HUES6 (cell line): ENCODE data around the gene OR51L1.

Experiments
- H3K27ac ChIP-seq: 2 replicates; pipeline ENCODE4 v1.7.0; 2013; ENCODE audit warnings: low read depth, mild to moderate bottlenecking, low read length, inconsistent platforms
- H3K27me3 ChIP-seq: 2 replicates; pipeline ENCODE4 v1.6.1; 2013; ENCODE audit warnings: low read length; ENCODE audit not compliant: control insufficient read depth, insufficient read depth
- H3K36me3 ChIP-seq: 2 replicates; pipeline ENCODE4 v1.6.1; 2013; ENCODE audit warnings: low read length; ENCODE audit not compliant: control insufficient read depth, insufficient read depth
- H3K4me1 ChIP-seq: 2 replicates; pipeline ENCODE4 v1.6.1; 2013; ENCODE audit warnings: low read length; ENCODE audit not compliant: control insufficient read depth, insufficient read depth
- H3K4me3 ChIP-seq: 2 replicates; pipeline ENCODE4 v1.5.1; 2013; ENCODE audit warnings: low read depth, low read length
- H3K9ac ChIP-seq: one replicate; pipeline ENCODE4 v1.6.1; 2013; ENCODE audit warnings: mild to moderate bottlenecking, low read length
- H3K9me3 ChIP-seq: 2 replicates; pipeline ENCODE4 v1.6.1; 2013; ENCODE audit warnings: low read depth, low read length; ENCODE audit not compliant: control insufficient read depth, insufficient read depth

Gene OR51L1

DNA sequence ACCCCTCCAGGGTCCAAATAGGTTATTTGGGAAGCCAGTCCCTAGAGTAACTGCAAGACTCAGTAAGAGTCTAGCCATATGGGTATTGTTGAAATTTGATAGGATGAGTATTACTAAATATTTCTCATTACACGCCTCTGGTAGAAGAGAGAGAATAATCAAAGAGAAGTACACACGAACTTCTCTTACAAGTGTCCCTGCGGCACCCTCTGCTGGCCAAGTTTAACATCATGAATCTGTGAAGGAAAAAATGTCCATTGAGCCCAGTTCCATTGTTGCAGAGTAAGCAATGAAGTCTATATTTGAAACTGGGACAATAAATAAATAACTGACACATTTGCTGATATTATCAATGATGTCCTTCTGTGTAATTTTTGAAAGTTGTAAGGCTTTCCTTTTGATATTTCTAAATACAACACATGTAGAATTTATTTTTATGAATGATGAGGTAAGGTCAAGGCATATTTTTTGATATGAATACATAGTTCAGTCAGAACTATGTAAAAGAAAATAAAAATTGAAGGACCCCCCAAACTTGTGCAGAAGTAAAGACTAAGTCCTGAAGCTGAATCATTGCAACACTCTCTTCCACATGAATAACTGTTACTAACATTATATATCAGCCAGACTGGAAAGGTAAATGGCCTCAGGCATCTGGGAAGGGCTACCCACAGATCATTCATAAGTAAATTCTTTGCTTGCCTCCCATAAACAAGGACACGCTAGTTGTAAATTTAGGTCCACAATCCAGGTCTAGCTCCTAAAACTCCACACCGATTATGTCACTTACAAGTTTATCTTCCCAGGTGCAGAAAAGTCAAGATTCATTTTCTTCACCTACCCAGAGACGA lies 10.0 kb downstream of the OR51L1 start:
- H3K9me3 ChIP-seq = no peaks in the 10 kb centered on the region
- H3K36me3 ChIP-seq = no peaks in the 10 kb centered on the region
- H3K9ac ChIP-seq = no peak overlapping the region
- no peak overlapping the region for H3K4me3 ChIP-seq
- H3K27me3 ChIP-seq = no peaks in the 10 kb centered on the region
- H3K27ac ChIP-seq = no peak overlapping the region
- H3K4me1 ChIP-seq = no peaks in the 10 kb centered on the region

DNA sequence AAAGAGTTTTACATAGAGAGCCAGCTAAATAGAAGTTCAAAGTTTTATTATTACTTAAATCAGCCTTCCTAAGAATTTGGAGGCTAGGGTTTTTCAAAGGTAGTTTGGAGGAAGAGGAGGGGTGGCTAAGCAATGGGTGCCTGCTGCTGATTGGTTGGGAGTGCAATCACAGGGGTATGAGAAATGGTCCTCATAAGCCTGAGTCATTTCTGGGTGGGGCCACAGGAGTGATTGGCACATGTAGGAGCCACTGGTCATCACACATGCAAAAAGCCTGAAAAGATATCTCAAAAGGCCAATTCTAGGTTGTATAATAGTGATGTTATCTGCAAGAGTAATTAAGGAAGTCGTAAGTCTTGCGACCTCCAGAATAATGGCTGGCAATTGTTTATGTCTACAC lies 12.9 kb downstream of the OR51L1 start:
- Histone ChIP-seq H3K27me3 (no peaks in the 10 kb centered on the region), H3K4me3 (no peak overlapping the region), H3K36me3 (no peaks in the 10 kb centered on the region), H3K9me3 (no peaks in the 10 kb centered on the region), H3K4me1 (no peaks in the 10 kb centered on the region), H3K9ac (no peak overlapping the region), H3K27ac (no peak overlapping the region)

GRCh38 chr11:5011254-5011653 lies 16.6 kb downstream of the OR51L1 start:
- no peaks in the 10 kb centered on the region for H3K4me1 ChIP-seq
- H3K9ac ChIP-seq = no peak overlapping the region
- H3K36me3 ChIP-seq = no peaks in the 10 kb centered on the region
- no peaks in the 10 kb centered on the region for H3K27me3 ChIP-seq
- no peaks in the 10 kb centered on the region for H3K9me3 ChIP-seq
- no peak overlapping the region for H3K4me3 ChIP-seq
- no peak overlapping the region for H3K27ac ChIP-seq

- Histone ChIP-seq H3K9me3 (no peaks in the 10 kb centered on the region), H3K36me3 (no peaks in the 10 kb centered on the region)
These were observed 18.4 kb downstream of the OR51L1 start for GRCh38 chr11:5013012-5013411.

GRCh38 chr11:5021996-5022395 lies 27.3 kb downstream of the OR51L1 start:
- Histone ChIP-seq H3K4me3 (no peak overlapping the region), H3K4me1 (no peaks in the 10 kb centered on the region), H3K36me3 (no peaks in the 10 kb centered on the region)

More at GRCh38 chr11:5013012-5013411, 18.4 kb downstream of the OR51L1 start:
- Histone ChIP-seq H3K27me3 (no peaks in the 10 kb centered on the region), H3K27ac (no peak overlapping the region), H3K4me3 (no peak overlapping the region), H3K9ac (no peak overlapping the region), H3K4me1 (no peaks in the 10 kb centered on the region)

GRCh38 chr11:5036669-5037068 lies 42.0 kb downstream of the OR51L1 start:
- Histone ChIP-seq H3K27ac (no peak overlapping the region), H3K27me3 (no peaks in the 10 kb centered on the region), H3K9ac (no peak overlapping the region), H3K9me3 (no peaks in the 10 kb centered on the region), H3K4me3 (no peak overlapping the region), H3K4me1 (no peaks in the 10 kb centered on the region), H3K36me3 (no peaks in the 10 kb centered on the region)

More at GRCh38 chr11:5021996-5022395, 27.3 kb downstream of the OR51L1 start:
- no peaks in the 10 kb centered on the region for H3K9me3 ChIP-seq
- no peak overlapping the region for H3K27ac ChIP-seq
- no peak overlapping the region for H3K9ac ChIP-seq
- H3K27me3 ChIP-seq = no peaks in the 10 kb centered on the region

DNA sequence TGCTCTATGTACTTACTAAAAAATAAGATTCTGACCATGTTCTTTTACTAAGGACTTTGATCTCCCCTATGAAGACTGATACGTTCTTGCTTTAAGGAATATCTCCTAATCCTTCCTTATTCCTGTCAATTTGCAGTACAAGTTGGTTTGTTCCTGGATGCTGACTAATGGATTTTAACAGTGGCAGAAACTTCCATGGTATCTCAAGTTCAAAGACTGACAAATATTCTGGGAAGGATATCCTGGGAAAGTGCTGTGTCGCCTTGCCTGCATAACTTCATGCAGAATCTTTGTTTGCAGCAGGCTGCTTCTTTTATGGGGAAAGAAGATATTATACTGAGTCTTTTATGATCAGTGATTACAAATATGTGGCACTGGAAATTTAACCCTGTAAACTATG lies 43.3 kb downstream of the OR51L1 start:
- no peaks in the 10 kb centered on the region for H3K9me3 ChIP-seq
- H3K9ac ChIP-seq = no peak overlapping the region
- no peak overlapping the region for H3K27ac ChIP-seq
- no peaks in the 10 kb centered on the region for H3K4me1 ChIP-seq
- H3K4me3 ChIP-seq = no peak overlapping the region
- no peaks in the 10 kb centered on the region for H3K27me3 ChIP-seq
- no peaks in the 10 kb centered on the region for H3K36me3 ChIP-seq

DNA sequence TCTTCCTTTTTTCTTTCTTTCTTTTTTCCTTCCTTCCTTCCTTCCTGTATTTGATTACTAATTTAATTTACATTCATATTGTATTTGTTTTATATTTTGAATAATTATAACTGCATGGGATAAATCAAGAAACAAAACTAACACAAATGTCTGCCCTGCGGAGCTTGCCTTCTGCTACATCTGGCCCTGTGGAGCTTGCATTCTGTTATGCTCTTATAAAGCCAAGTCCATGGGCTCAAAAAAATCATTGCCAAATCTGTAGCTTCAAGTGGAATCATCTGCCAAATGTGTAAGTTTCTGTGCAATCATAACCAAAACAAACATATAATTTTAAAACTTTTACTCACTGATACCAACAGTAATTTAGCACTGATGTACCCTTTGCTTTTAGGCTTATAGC lies 43.7 kb downstream of the OR51L1 start:
- Histone ChIP-seq H3K27me3 (no peaks in the 10 kb centered on the region), H3K27ac (no peak overlapping the region), H3K4me3 (no peak overlapping the region), H3K9me3 (no peaks in the 10 kb centered on the region), H3K4me1 (no peaks in the 10 kb centered on the region), H3K36me3 (no peaks in the 10 kb centered on the region), H3K9ac (no peak overlapping the region)

GRCh38 chr11:5040876-5041275 lies 46.2 kb downstream of the OR51L1 start:
- Histone ChIP-seq H3K4me3 (no peak overlapping the region), H3K9me3 (no peaks in the 10 kb centered on the region), H3K27me3 (no peaks in the 10 kb centered on the region), H3K36me3 (no peaks in the 10 kb centered on the region), H3K9ac (no peak overlapping the region), H3K4me1 (no peaks in the 10 kb centered on the region), H3K27ac (no peak overlapping the region)

DNA sequence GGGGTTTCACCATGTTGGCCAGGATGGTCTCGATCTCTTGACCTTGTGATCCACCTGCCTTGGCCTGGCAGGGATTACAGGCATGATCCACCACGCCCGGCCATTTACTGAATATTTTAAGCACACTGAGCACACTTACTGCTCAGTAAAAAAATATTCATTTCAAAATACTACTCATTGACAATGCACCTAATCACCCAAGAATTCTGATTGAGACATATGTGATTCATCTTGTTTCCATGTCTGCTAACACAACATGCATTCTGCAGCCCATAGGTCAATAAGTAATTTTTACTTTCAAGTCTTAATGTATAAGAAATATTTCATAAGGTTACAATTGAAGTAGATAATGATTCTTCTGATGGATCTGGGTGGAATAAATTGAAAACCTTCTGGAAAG lies 47.4 kb downstream of the OR51L1 start:
- Histone ChIP-seq H3K9me3 (no peaks in the 10 kb centered on the region), H3K27ac (no peak overlapping the region), H3K4me1 (peaks cover 2% of the 10 kb centered on the region; the same call in 1 of the 2 replicates), H3K36me3 (no peaks in the 10 kb centered on the region), H3K4me3 (no peak overlapping the region), H3K27me3 (no peaks in the 10 kb centered on the region), H3K9ac (no peak overlapping the region)

GRCh38 chr11:5043380-5043779 lies 48.7 kb downstream of the OR51L1 start:
- Histone ChIP-seq H3K36me3 (no peaks in the 10 kb centered on the region), H3K4me1 (peaks cover 2% of the 10 kb centered on the region; the same call in 1 of the 2 replicates), H3K27me3 (no peaks in the 10 kb centered on the region), H3K9ac (no peak overlapping the region), H3K9me3 (no peaks in the 10 kb centered on the region), H3K4me3 (no peak overlapping the region), H3K27ac (no peak overlapping the region)
